WI38 (cell line): ENCODE measurements around the gene SNRPB.
A peak's percentile ranks its signal among the peaks of the same experiment; 100 is the strongest.

Source experiments
- H3K4me3 ChIP-seq: 2 replicates; pipeline ENCODE4 v1.5.1; 2011; ENCODE audit warnings: low read depth, mild to moderate bottlenecking, control low read depth, low read length
- TF ChIP-seq, protein P1 (sequence below): IDR thresholded peaks from 2 replicates; pipeline ENCODE4 v1.5.1; 2012; ENCODE audit warnings: low read depth, mild to moderate bottlenecking, control low read depth, low read length

SNRPB gene

GRCh38 chr20:2483504-2483903, 12.9 kb upstream of the SNRPB start:
- TF ChIP-seq, protein P1, sequence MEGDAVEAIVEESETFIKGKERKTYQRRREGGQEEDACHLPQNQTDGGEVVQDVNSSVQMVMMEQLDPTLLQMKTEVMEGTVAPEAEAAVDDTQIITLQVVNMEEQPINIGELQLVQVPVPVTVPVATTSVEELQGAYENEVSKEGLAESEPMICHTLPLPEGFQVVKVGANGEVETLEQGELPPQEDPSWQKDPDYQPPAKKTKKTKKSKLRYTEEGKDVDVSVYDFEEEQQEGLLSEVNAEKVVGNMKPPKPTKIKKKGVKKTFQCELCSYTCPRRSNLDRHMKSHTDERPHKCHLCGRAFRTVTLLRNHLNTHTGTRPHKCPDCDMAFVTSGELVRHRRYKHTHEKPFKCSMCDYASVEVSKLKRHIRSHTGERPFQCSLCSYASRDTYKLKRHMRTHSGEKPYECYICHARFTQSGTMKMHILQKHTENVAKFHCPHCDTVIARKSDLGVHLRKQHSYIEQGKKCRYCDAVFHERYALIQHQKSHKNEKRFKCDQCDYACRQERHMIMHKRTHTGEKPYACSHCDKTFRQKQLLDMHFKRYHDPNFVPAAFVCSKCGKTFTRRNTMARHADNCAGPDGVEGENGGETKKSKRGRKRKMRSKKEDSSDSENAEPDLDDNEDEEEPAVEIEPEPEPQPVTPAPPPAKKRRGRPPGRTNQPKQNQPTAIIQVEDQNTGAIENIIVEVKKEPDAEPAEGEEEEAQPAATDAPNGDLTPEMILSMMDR = no peak
- no peak overlapping the region for H3K4me3 ChIP-seq

DNA sequence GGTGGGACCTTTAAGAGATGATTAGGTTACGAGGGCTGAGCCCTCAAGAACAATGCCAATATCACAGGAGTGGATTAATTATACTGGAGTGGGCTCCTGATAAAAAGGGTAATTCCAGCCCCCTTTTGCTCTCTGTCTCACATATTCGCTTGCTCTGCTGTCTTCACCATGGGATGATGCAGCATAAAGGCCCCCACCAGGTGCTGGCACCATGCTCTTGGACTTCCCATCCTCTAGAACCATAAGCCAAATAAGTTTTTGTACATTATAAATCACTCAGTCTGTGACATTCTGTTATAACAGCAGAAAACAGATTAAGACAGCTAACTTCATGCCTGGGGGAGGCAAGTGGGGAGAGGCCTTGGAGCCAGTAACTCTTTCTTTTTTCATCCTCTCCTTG, 9.8 kb upstream of the SNRPB start:
- no peak overlapping the region for H3K4me3 ChIP-seq
- TF ChIP-seq, protein P1 = no peak

GRCh38 chr20:2476742-2477615, 6.4 kb upstream of the SNRPB start:
- H3K4me3 ChIP-seq = no peak overlapping the region
- TF ChIP-seq, protein P1 = no peak

GRCh38 chr20:2475850-2476741, 5.5 kb upstream of the SNRPB start:
- no peak overlapping the region for H3K4me3 ChIP-seq
- TF ChIP-seq, protein P1 = no peak

- no peak overlapping the region for H3K4me3 ChIP-seq
- TF ChIP-seq, protein P1 = no peak
Observed at GRCh38 chr20:2473516-2473915, 2.9 kb upstream of the SNRPB start.

DNA sequence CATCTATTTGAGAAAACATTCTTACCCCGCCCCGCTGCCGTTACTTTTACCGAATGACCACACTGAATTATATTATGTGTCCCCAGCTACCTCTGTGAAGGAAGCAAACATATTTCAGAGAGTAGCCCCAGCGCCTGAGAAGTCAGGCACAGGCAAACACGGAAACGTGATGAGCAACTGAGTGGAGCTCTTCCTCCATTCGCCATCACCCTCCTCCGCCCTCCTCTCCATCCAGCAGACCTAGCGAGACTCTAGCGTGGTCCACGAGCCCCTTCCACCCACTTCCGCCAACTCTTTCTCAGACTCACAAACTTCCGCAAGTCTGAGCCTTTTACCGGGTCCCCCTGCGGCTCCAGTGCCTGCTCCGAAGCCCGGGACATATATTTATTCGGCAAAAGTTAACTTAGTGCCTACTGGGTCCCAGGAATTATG, 582 bp downstream of the SNRPB start:
- peak overlapping the region; percentile 77 for H3K4me3 ChIP-seq
- TF ChIP-seq, protein P1 = no peak
